NB4 (cell line): ENCODE data around the gene POLRMT.

Source experiments
- DNase-seq: peaks from one replicate; pipeline ENCODE4 v3.0.0; 2010; ENCODE audit warnings: low read depth
- H3K4me3 ChIP-seq: one replicate; pipeline ENCODE4 v1.5.1; 2011; ENCODE audit warnings: mild to moderate bottlenecking, low read depth, low read length, moderate library complexity
- MYC ChIP-seq: IDR thresholded peaks from 2 replicates; pipeline ENCODE4 v1.6.1; 2011; ENCODE audit warnings: low read depth, low read length
- POLR2A ChIP-seq: IDR thresholded peaks from 2 replicates; pipeline ENCODE4 v1.6.1; 2011; ENCODE audit warnings: mild to moderate bottlenecking; ENCODE audit not compliant: insufficient read length; ENCODE audit errors: extremely low read depth
- TF ChIP-seq, protein P1 (sequence below): IDR thresholded peaks from one replicate; pipeline ENCODE4 v1.5.1; 2012; ENCODE audit warnings: low read depth, low read length
- TF ChIP-seq, protein P2 (sequence below): IDR thresholded peaks from 2 replicates; pipeline ENCODE4 v1.6.1; 2011; ENCODE audit warnings: low read depth, low read length

POLRMT gene

DNA sequence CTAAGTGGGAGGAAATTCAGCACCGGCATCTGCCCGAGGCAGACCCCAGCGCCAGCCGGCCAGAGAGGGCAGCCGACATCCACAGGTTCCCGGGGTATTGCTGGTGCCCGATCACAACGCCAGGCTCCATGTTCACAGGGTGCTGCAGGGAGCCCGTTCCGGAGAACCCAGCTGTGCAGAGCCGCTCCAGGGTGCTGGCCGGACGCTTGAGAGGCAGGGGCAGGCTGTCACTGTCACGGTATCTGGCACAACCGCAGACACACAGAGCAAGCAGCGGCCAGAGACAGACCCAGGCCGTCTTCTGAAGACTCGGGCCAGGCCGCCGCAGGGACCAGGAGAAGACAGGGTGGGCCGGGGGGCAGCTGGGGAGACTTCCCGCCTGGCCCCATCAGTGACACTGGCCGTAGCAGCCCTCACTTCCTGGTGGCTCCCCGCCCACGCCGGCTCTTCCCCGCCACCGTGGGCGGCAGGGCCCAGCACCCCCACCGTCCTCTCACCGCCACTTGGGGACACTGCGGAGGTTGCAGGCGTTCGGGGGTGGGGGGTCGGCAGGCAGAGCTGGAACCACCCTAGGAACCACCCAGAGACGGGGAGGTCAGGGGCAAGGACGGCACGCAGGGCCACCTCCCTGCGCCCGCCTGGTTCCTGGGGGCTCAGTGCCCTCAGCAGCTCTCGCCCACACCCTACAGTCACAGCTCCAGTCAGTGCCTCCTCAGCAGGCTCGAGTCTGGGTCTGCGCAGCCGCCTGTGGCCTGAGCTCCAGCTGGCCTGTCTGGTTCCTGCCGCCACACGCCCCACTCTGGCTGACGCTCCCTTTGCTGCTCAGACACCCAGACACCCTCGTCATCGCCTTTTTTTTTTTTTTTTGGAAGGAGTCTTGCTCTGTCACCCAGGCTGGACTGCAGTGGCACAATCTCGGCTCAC is 25.8 kb upstream of the POLRMT start:
- TF ChIP-seq, protein P1, sequence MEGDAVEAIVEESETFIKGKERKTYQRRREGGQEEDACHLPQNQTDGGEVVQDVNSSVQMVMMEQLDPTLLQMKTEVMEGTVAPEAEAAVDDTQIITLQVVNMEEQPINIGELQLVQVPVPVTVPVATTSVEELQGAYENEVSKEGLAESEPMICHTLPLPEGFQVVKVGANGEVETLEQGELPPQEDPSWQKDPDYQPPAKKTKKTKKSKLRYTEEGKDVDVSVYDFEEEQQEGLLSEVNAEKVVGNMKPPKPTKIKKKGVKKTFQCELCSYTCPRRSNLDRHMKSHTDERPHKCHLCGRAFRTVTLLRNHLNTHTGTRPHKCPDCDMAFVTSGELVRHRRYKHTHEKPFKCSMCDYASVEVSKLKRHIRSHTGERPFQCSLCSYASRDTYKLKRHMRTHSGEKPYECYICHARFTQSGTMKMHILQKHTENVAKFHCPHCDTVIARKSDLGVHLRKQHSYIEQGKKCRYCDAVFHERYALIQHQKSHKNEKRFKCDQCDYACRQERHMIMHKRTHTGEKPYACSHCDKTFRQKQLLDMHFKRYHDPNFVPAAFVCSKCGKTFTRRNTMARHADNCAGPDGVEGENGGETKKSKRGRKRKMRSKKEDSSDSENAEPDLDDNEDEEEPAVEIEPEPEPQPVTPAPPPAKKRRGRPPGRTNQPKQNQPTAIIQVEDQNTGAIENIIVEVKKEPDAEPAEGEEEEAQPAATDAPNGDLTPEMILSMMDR = no peak
- no peak for TF ChIP-seq POLR2A
- no peak for TF ChIP-seq MYC
- TF ChIP-seq, protein P2, sequence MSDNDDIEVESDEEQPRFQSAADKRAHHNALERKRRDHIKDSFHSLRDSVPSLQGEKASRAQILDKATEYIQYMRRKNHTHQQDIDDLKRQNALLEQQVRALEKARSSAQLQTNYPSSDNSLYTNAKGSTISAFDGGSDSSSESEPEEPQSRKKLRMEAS = no peak
- H3K4me3 ChIP-seq = no peak overlapping the region
- no peak for DNase-seq

DNA sequence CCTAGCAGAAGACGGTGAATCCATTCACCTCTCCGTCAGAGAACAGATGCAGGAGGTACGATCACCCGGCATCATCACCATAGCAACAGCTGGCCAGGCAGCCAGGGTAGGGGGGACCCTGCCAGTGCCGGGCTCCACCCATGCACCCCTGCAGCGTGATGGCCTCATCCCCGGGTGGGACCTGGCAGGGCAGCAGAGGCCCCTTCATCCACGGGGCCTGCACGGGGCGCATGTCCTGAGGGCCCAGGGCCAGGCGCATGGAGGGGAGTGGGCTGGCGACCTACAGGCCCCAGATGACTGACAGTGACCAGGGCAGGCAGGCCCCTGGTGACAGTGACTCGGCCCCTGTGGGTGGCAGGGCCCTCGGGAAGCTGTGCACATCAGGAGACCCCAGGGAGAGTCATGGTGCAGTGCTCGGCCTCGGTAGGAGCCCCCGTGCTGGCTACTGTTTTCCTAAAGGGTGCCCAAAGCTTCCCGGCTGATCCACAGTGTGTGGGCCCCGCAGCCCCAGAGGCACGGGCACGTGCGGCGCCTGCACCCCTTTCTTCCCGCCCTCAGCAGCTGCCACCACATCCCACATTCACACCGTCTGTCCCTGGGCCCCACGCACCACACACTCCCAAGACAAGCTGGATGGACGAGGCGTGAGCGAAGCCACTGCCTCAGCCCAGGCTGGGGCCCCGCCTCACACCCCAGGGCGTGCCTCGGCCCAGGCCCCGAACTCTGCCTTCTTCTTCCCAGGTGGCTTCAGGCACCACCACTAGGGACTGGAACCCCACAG is 24.9 kb upstream of the POLRMT start:
- H3K4me3 ChIP-seq = no peak overlapping the region
- TF ChIP-seq, protein P2 = no peak
- no peak for TF ChIP-seq MYC
- TF ChIP-seq POLR2A = no peak
- TF ChIP-seq, protein P1 = no peak
- no peak for DNase-seq

DNA sequence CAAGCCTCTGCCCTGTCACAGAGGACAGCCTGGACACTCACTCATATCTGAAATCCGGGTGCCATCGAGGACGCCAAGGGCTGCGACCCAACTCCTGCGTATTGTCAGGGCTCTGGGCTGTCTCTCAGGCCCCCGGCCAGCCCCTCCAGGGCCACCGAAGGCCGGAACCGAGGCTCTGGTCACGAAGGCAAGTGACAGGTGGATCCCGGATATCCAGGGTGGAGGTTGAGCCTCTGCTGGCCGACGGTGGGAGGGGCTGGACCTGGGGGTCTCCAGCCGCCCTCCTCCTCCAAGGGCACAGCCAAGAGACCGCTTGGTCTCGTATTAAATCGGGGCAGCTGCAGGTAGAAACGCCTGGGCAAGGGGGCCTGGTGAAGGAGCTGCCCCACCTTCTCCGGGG is 24.3 kb upstream of the POLRMT start:
- TF ChIP-seq, protein P2 = no peak
- no peak for TF ChIP-seq POLR2A
- no peak for TF ChIP-seq MYC
- TF ChIP-seq, protein P1 = no peak
- H3K4me3 ChIP-seq = no peak overlapping the region
- DNase-seq = no peak

DNA sequence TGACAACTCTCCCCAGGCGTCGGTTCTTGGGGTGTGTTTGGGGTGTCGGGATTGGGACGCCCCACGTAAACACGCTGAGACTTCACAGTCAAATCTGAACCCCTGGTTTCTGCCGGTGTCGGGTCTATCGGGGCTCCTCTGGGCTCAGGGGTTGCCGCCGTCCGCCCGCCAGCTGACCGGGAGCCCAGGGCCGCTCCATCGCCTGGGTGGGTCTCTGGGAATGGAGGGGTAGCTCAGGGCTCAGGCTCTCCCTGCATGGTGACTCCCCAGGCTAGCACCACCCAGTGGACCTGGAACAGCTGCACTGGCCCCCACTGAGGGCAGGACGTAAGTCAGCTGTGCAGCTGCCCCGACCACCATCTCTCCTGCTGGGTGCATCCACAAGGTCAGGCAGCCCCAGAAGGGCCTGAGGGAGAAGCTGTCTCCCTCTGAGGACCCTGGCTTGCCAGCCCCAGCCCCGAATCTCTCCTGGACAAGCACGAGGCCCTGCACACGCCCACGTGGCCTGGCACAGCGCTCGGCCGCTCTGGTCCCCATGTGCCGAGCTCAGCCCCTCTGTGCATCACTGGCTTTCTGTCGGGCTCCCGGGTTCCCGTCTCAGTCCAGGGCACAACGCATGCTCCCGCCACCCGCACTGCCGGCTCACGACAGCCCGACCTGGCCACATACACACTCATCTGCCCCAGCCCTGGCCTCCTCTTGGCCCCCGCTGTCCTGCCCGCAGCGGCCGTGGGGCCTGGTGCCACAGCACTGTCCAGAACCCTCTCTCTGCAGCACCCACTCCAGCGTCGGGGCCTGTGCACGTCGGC is 23.6 kb upstream of the POLRMT start:
- no peak overlapping the region for H3K4me3 ChIP-seq
- DNase-seq = no peak
- no peak for TF ChIP-seq MYC
- no peak for TF ChIP-seq POLR2A
- TF ChIP-seq, protein P2 = no peak
- TF ChIP-seq, protein P1 = no peak

DNA sequence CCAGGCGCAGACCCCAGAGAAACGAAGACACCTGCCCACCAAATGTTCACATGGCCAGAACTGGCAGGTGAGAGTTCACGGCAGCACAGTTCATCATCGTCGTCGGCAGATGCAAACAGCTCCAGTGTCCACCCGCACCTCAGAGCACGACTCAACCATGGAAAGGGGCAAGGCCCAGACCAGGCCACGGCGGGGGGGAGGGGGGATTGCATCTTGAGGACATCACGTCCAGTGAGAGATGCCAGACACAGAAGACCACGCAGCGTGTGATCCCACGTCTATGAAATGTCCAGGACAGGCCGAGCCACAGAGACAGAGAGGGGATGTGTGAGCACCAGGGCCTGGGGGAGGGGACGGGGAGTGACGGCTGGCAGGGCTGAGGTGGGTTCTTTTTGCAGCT is 22.4 kb upstream of the POLRMT start:
- no peak overlapping the region for H3K4me3 ChIP-seq
- TF ChIP-seq, protein P1 = no peak
- TF ChIP-seq POLR2A (no peak), MYC (no peak)
- TF ChIP-seq, protein P2 = no peak
- DNase-seq = no peak
